ENCODE results near the gene C1orf122.

DNA sequence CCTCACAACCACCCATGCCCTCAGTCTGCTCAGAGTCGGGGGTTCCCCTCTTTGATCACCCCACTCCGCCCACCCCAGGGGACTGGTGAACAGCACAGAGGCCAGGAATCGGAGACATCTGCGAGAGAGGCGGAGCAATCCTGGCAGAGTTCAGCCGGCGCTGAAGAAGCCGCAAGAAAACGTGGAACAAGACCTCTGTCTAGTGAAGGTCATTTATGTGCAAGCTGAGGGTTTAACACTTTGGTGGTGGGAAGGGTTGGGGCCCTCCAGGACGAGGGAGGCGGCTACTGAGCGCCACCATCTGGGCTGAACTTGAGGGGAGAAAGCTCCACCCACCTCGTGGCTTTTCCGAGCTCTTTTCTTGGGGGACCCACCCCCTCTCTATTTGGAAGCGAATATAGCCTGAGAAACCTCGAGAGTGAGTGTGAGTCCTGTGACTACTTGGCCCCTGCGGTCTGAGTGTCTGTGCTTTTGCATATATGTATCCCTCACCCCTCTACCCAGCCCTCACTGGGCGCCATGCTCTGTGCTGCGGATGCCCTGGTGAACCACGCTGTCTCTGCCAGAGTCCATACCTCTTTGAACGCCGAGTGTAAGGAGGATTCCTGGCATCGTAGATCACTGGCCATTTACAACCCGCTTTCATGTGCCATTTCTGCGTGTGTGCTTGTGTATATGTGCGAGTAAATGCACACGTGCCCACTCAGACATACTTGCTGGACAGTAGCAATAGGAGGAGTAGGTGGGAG lies 41.5 kb upstream of the C1orf122 start:
- TF ChIP-seq CTCF (IDR thresholded peaks at IDR 0.05) (no peak), POLR2A (IDR thresholded peaks at IDR 0.05) (no peak)
